Stimulated activated CD8-positive, alpha-beta memory T cell treated with anti-CD3 and anti-CD28 coated beads, Interleukin-15, amount 100 ng/mL, for 4 hours (primary cell): ENCODE data around the gene IL24.
A peak's percentile ranks its signal among the peaks of the same experiment; 100 is the strongest.
"Not testable (repeated sequence)": the region's sequence is repeated elsewhere in the genome, so short reads cannot be mapped to it uniquely, and the experiment has no call there.

Source experiments
- DNase-seq, 2 donors: peaks; one replicate each; pipeline ENCODE4 v3.0.0-alpha.2; 2020; ENCODE audit warnings: low read depth in 2 of 2

Gene IL24

DNA sequence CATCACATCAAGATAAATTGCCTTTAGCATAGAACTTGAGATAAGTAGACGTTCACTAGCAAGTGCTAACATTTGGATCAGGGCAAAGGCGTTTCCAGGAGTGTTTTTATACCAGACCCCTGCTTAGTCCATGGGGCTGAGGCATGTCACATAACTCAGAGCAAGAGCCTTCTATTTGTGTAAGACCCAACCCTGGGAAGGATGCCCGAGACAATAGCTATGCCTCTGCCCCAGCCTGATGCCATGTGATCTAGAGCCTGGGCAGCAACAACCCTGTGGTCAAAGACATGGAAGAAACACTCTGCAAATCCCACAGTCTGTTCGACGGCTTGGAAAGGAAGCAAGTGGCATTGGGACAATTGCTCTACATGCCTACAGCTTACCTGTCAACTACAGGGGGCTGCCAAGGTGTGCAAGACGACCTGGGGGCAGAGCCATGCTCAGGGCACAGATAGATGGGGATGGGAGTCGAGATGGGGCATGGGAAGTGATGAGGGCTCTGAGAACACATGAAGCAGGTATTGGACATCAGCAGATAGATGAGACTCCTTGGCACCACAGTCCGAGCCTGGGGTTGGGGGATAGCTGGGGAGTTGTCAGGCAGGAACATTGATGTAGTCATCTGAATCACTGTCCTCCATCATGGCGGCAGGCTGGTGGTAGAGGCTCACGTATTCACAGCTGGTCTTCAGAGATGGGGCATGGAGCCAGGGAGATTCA is 7.3 kb downstream of the IL24 start:
- no peak for DNase-seq

DNA sequence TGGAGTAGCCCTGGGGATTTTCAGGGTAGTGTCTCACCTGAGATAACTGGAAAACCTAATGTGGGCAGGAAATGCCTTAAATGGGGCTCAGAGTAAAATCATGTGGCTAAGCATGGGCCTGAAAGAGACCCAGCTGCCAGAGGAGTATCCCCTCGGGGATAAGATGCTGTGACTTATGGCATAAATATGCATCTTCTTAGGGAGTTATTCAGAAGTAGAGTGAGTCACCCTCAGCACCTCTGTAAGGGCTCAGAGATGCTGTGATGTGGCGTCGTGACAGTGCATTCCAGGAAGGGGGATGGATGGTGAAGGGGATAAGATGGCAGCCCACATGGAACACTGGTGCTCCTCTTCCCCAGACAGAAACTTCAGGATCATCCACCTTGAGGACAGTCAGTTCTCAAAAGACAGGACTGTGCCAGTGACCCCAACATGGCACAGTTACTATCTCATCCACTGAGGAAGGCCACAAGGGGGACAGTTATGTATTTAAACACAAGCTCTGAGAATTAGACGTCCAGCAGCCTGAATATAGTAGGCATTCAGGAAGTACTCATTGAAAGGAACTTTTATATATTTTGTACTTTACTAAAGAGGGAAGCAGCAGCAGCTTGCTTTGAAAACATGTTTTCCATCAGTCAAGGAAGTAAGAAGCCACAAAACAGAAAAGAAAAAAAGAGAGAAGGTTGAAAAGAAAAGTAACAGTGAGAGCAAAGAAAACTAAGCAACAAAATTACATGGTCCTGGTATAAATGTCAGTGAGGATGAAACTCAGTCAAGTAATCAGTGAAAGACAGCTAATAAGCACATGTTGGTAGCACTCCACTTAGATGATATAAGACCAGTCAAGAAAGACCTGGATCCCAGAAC is 8.3 kb downstream of the IL24 start:
- no peak for DNase-seq

DNA sequence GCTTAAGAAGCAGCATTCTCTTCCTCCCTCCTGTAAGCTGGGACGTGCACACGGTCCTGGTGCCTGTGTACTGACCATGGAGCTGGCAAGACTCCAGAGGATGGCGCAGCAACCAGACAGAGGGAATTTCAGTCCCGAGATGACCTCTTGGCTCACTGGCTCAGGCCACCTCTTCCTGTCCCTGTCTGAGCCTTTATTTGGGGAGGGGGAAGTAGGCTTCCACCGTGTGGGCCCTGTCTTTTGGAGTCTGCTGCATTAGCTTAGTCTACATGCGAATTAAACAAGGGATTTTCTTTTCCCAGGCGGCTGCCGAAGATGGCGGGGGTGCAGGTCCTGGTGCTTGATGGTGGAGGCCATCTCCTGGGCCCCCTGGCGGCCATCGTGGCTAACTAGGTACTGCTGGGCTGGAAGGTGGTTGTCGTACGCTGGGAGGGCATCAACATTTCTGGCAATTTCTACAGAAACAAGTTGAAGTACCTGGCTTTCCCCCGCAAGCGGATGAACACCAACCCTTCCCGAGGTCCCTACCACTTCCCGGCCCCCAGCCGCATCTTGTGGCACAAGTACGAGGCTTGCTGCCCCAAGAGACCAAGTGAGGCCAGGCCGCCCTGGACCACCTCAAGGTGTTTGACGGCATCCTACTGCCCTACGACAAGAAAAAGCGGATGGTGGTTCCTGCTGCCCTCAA is 10.2 kb downstream of the IL24 start:
- DNase-seq, result no peak

DNA sequence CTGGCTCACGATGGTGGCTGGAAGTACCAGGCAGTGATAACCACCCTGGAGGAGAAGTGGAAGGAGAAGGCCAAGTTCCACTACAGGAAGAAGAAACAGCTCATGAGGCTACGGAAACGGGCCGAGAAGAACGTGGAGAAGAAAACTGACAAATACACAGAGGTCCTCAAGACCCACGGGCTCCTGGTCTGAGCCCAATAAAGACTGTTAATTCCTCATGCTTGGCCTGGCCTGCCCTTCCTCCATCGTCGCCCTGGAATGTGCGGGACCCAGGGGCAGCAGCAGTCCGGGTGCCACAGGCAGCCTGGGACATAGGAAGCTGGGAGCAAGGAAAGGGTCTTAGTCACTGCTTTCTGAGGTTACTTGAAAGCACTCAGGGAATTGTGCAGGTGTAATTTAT is 10.8 kb downstream of the IL24 start:
- DNase-seq, result no peak

DNA sequence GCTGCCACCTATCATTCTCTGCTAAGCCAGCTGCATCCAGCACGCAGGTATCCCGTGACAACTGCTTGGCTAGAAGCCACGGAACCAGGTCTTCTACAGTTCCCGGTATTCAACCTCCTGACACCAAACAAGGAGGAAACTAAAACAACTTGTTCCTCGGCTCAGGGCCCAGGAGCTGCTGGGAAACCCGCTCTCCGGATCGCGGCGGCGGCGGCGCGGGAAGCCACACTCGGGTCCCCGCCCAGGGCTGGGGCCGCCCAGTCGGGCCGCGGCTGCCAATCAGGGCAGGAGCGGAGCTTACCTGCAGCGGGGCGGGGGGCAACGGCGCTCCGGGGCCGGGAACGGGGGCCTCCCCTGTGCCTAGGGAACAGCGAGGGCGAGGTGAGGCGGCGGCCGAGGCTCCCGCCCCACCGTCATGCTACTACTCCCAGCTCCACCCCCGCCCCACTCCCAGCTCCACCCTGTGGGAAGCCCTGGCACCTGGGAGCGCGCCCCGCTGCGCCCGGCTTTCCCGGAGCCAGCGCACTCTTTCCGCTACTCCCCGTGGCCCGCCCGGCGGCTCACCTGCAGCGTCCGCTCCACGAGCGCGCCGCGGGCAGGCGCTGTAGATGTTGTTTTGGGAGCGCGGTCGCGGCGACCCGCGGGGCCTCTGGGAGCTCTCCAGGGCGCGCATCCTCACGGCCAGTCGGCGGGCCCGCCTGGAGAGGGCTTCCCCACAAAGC is 12.1 kb downstream of the IL24 start:
- no peak for DNase-seq

DNA sequence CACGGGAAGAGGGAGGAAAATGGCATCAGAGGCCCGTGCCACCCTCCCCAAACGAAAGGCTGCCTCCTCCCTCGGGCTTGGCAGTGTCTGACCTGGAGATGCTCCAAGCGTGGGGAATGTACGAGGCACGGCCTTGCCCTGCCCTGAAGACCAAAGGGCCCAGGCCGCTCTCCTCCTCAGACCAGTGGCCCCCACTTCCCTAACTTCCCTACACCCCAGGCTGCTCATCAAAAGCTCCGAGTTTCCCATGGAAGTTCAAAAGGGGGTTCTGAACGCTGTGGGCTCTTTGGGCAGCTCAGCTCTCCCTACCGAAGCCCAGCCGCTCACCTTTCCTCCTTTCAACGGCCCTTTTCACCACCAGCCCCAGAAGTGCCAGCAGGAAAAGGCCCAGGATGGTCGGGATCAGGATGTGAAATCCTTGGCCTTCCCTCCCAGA is 12.7 kb downstream of the IL24 start:
- DNase-seq, result no peak

DNA sequence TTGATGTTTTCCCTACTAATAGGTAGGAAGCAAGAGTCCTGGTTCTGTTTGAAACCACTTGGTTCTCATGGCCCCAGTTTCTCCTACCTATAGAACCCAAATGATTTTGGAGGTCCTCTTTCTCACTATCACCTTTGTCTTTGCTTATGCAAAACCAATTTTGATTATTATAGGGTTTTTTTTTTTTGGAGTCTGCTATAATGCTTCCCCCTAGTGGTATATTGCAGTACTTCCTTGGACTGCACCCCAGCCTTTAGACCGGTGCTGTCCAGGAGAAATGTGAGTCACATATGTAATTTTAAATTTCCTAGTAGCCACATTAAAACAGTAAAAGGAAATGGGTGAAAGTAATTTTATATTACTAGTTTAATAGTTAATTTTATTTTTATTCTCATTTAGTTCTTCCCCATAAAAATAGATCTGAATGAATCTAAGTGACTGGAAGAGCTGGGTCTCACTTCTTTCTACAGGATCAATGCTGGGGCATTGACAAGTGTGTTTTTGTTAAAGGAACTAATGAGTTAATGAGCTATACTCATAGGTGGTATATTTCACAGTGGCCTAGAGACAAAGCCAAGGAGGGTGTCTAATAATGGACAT is 13.9 kb downstream of the IL24 start:
- DNase-seq, result no peak

DNA sequence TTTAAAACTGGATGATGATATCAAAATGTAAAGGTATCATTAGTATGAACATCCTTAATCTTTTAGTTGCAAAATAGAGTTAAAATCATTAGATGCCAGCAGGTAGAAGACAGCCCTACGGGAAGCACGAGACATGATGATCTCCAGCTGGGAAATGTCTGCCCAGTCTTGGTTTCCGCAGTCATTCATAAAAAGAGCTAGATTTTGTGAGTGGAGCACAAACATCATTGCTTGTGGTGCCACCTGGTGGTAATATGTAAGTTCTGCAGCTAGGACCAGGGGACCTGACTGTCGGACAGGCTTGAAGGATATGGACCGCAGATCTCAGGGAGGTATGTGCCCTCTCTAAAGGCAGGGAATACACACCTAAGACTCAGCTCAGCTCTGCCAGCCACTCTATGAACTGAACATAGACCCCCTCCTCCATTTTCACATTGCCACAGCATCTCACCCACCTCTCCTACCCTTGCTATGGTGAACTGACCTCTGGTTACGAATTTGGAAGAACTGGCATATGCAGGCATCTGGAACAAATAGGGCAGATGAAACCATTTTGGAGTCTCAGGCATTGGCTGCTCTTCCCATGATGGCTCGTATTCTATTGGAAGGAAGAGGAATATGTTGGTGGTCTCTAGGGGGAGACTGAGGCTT is 15.3 kb downstream of the IL24 start:
- DNase-seq, result no peak

DNA sequence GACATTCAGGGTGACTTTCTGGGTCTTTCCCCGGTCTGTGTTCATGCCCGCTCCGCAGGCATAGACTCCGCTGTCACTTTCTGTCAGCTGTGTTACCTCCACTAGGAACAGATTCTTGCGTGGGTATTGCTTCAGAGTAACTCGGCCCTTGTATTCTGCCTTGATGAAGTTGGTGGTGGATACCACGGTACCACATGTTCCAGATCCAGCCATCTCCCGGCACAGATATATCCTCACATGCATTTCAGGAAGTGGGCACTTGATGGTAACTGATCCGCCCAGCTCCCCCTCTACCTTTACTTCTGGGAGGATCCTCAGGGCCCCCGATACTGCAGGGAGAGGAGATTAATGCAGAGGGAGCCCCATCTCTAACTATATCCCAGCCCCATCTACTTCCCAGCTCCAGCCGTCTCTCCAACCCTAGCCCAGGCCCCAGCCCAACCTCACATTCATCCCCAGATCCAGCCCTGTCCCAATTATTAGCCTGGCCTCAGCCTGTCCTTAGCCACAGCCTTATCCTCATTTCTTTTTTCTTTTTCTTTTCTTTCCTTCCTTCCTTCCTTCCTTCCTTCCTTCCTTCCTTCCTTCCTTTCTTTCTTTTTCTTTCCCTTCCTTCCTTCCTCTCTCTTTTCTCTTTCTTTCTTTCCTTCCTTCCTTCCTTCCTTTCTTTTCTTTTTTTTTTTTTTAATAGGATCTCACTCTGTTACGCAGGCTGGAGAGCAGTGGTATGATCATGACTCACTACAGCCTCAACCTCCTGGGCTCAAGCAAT is 16.7 kb downstream of the IL24 start:
- no peak for DNase-seq

DNA sequence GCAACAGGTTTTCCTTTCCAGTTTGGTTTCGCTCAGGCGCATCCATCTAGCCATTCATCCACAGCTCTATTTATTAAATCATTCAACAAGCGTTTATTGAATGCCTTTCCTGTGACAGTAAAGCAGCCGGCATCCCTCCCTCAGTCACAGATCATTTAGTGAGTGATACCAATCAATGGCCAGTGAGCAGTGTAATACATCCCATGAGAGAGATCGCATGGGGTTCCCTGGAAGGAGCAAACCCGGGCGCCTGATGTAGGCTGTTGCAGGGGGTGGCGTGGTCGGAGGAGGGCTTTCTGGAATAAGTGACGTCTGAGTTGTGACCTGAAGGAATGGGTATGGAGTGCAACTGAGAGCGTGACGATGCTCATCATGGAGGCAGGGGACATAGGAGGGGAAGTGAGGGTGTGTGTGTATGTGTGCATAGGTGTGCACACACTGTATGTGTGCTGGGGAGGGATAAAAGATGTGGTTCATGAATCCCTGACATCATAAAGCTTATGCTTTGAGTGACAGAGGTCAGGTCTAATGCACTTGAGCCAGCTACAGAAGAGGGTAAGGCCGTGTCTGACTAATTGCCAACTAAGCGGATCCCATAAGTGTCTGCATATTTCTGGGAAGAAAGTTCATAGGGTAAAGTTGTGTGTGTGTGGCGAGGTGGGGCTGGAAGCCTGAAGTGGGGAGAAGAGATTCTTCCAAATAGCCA is 17.9 kb downstream of the IL24 start:
- DNase-seq, result no peak

DNA sequence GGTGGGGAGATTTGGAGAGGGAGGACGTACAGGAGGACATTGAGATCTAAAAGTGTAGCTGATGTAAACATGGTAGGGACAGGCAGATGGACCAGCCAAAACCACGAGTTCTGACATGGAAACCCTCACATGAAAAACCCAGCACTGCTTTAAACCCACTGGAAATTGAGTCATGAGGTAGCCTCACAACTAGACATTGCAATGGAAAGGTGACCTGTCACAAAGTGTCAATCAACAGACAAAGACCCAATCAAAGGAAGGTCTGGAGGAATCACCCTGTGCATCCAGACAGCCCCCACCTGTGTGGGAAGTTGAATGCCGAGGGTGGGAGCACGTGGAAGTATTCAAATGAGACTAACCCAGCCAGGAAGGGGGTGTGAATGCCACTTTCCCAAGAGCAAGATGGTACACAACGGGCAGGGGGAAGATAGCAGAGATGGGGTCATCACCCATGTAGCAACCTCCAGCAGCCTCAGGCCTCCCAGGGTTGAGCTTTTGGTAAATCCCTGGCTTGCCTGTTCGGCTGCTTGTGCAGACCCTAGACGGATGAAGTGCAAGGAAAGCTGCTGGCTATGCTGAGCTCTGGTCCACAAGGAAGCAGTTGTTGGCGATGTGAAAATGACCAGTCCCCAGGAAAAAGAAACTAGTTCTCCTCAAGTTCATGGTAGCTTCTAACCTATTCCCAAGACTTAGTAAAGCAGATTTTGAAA is 18.9 kb downstream of the IL24 start:
- DNase-seq, result no peak

DNA sequence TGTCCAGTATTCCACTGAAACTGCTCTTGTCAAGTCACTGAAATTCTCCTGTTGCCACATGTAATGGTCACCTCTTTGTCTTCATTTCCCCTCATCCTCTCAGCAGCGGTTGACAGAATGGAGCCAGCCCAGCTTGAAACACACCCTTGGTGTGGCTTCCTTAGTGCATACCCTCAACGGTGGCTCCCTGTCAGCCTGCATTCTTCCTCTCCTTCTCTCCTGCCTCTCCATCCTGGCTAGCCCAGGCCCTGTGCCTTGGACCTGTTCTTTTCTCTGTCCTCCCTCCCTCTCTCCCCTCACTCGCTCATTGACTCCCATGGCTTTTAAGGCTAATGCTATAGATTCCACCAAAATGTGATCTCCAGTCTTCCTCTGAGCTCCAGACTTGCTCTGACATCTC is 20.8 kb downstream of the IL24 start:
- DNase-seq, result no peak

DNA sequence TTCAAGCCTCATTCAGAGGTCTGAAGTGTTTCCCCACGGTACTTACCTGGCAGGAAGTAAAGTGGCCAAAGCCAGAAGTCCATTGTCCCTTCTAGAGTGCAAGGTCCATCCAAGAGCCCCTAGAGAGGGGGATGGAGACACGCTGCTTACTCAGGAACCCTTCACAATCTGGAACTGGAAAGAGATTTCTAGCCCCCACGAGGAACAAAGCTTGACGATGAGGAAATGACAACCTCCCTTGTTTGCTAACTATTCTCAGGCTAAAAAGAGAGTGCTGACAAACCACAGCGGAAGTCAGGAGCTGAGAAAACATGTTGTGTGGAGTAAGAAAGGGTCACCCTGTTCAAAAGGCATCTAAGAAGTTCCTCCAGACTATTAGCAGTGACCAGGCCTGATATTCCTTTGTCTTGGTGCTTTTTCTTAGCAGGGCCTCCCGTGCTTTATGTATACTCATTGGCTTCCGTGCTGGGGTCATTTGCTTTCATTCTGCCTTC is 24.6 kb downstream of the IL24 start, which contains the start of gene FCMR:
FCMR (minus strand) TSS at position 170 of the 494 bp plus-strand sequence; CDS start at position 83, 87 bp downstream.
- no peak for DNase-seq

DNA sequence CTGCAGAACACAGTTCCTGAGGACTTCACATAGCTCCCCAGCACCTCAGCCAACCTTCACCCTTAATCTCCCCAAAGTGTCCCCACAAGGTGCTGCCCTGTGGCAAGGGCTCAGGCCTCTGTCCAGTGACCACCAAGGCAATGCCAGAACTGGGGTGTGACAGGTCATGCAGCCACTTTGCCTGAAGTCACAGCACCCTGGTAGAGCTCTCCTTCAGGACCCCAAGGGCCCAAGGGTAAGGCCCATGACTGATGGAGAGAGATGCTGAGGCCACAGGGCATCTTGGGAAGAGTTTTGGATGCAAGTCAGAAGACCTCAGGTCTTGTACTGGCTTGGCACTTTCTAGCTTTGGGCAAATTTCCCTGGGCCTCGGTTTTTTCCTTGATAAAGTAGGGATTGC is 25.3 kb downstream of the IL24 start:
- no peak for DNase-seq

DNA sequence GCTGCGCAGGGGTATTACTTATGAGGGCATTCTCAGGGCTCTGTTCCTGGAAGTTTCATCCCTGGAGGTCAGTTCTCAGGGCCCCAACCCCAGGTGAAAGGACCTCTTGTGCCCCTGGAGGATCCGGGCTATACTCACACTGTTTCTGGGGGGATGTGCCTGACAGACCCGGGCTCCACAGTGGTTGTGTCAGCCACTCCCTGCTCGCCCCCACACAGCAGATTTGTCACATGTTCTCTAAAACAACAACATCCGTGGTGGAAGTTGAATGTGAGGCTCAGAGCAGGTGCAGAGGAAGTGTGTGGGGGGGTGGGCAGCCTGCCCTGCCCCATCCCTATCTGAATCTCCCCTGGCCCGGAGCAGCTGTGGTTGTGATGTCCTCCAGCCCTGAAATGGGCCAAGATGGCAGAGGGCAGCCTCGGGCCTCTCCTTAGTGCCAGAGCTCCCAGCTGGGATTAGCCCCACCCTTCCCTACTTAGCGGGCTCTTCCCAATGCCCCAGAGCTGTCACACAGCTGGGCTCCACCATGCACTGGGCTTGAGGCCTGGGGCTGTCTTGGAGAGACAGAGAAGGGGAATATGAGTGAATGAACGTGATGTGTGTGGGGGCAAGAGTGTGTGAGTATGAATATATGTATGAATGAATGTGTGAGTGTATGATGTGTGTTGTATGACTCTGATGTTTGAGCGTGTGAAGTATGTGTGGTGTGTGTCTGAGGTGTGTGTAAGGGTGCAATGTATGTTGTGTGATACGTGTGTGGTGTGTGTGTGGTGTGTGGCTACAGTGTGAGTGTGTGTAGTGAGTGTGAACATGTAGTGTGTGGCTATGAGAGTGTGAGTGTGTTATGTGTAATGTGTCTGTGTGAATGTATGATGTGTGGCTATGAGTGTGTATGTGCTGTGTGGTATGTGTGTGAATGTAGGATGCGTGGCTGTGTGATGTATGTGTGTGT is 26.0 kb downstream of the IL24 start:
- DNase-seq, result peak; percentile 50 to 62

DNA sequence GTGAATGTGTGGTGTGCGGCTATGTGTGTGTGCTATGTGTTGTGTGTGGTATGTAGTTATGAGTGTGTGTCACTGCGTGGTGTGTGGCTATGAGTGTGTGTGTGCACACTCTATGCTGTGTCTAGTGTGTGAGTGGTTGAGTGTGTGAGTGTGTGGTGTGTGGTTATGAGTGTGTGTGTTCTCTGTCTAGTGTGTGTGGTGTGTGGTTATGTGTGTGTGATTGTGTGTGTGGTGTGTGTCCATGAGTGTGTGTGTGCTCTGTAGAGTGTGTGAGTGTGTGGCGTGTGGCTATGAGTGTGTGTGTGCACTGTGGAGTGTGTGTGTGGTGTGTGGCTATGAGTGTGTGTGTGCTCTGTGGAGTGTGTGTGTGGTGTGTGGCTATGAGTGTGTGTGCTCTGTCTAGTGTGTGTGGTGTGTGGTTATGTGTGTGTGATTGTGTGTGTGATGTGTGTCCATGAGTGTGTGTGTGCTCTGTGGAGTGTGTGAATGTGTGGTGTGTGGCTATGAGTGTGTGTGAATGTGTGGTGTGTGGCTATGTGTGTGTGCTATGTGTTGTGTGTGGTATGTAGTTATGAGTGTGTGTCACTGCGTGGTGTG is 26.8 kb downstream of the IL24 start:
- DNase-seq, result not testable (repeated sequence)

DNA sequence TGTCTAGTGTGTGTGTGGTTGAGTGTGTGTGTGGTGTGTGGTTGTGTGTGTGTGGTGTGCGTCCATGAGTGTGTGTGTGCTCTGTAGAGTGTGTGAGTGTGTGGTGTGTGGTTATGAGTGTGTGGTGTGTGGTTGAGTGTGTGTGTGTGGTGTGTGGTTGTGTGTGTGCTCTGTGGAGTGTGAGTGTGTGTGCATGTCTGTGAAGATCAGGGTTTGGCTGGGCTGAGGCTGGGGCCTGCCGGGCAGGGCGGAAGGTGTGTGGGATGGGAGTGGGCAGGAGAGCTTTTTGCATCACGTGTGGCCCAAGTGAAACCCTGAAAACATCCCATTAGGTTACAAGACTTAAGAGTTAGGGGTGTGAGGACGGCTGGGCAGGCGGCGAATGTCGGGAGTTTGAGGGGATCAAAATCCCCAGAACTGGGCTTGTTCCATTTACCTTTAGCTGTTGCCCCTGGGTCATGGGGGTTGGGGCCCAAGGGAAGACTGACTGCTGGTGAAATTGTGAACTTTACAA is 27.4 kb downstream of the IL24 start:
- DNase-seq, result no peak
